GM21717 (cell line): ENCODE measurements around the gene DEFB131B.
"Not testable (repeated sequence)": the region's sequence is repeated elsewhere in the genome, so short reads cannot be mapped to it uniquely, and the experiment has no call there.

Source experiments
- ATAC-seq: cut with Tn5 transposase; IDR thresholded peaks from one replicate; pipeline ENCODE4 v1.9.1; 2021; ENCODE audit warnings: mild to moderate bottlenecking, moderate library complexity; ENCODE audit not compliant: unreplicated experiment

The DEFB131B gene

GRCh38 chr11:71910775-71911174 is 32.5 kb downstream of the DEFB131B start:
- ATAC-seq, result not testable (repeated sequence)

- not testable (repeated sequence) for ATAC-seq
These were observed 33.2 kb downstream of the DEFB131B start for GRCh38 chr11:71911321-71911985.

- not testable (repeated sequence) for ATAC-seq
These were observed 33.7 kb downstream of the DEFB131B start for GRCh38 chr11:71911986-71912340.

- no peak for ATAC-seq
These were observed 35.7 kb downstream of the DEFB131B start for GRCh38 chr11:71913756-71914526.

- no peak for ATAC-seq
These were observed 36.5 kb downstream of the DEFB131B start for GRCh38 chr11:71914617-71915189.

GRCh38 chr11:71917646-71918140 is 39.4 kb downstream of the DEFB131B start:
- no peak for ATAC-seq

- ATAC-seq, result peak; percentile 63
These were observed 49.8 kb downstream of the DEFB131B start, which contains the start of gene XNDC1N for GRCh38 chr11:71927820-71928736. XNDC1N (minus strand) TSS chr11:71928594; CDS start chr11:71923353, 5,241 bp downstream.

- peak; percentile 69 for ATAC-seq
These were observed 50.6 kb downstream of the DEFB131B start, which contains the start of gene RNF121 for GRCh38 chr11:71928737-71929443. RNF121 (plus strand) TSS chr11:71929046; CDS start chr11:71929062, 16 bp downstream.

- no peak for ATAC-seq
These were observed 51.2 kb downstream of the DEFB131B start for GRCh38 chr11:71929491-71929890.

- no peak for ATAC-seq
These were observed 52.4 kb downstream of the DEFB131B start for GRCh38 chr11:71930556-71931244.

GRCh38 chr11:71931245-71931602 is 53.0 kb downstream of the DEFB131B start:
- ATAC-seq, result no peak

- no peak for ATAC-seq
These were observed 55.1 kb downstream of the DEFB131B start for GRCh38 chr11:71933141-71933933.
